Large intestine (tissue), 12 donors: ENCODE measurements around the gene VSIG10. TPM values are rescaled to one million over a fixed set of nuclear protein-coding genes. Genes with fewer than 3 reads are reported as not detected.

Source experiments
- DNase-seq, 2 donors: peaks; one replicate each; pipeline versions ENCODE4 v3.0.0 to v3.0.0-alpha.2; 2013
- H3K27ac ChIP-seq: one replicate; pipeline ENCODE4 v1.5.1; 2013; ENCODE audit warnings: low read length
- H3K27me3 ChIP-seq: 2 replicates; pipeline ENCODE4 v1.6.1; 2013; ENCODE audit warnings: low read length; ENCODE audit not compliant: control insufficient read depth, insufficient read depth
- H3K36me3 ChIP-seq: 2 replicates; pipeline ENCODE4 v1.6.1; 2013; ENCODE audit warnings: low read length; ENCODE audit not compliant: control insufficient read depth, insufficient read depth
- H3K4me1 ChIP-seq: one replicate; pipeline ENCODE4 v1.6.1; 2013; ENCODE audit warnings: low read length; ENCODE audit not compliant: control insufficient read depth, insufficient read depth
- H3K4me3 ChIP-seq: one replicate; pipeline ENCODE4 v1.5.1; 2013; ENCODE audit warnings: low read length
- H3K9me3 ChIP-seq: one replicate; pipeline ENCODE4 v1.6.1; 2013; ENCODE audit warnings: mild to moderate bottlenecking, low read depth, low read length, moderate library complexity; ENCODE audit not compliant: control insufficient read depth
- WGBS: methylation state at CpG from one replicate; pipeline ENCODE4 v1.1.5; 2013; ENCODE audit warnings: low lambda C conversion rate; ENCODE audit not compliant: insufficient coverage; 5-methylcytosine and 5-hydroxymethylcytosine counted together
- long read RNA-seq, 11 donors: transcript quantifications; one replicate each; lab custom pipeline, GENCODE V29; 2026
- polyA plus RNA-seq: library from polyadenylated mRNA; unstranded; fragments of 120-200 nt; gene quantifications from one replicate; pipeline ENCODE4 v1.2.1, GENCODE V29; 2013

The VSIG10 gene, protein sequence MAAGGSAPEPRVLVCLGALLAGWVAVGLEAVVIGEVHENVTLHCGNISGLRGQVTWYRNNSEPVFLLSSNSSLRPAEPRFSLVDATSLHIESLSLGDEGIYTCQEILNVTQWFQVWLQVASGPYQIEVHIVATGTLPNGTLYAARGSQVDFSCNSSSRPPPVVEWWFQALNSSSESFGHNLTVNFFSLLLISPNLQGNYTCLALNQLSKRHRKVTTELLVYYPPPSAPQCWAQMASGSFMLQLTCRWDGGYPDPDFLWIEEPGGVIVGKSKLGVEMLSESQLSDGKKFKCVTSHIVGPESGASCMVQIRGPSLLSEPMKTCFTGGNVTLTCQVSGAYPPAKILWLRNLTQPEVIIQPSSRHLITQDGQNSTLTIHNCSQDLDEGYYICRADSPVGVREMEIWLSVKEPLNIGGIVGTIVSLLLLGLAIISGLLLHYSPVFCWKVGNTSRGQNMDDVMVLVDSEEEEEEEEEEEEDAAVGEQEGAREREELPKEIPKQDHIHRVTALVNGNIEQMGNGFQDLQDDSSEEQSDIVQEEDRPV
- 19.6 TPM for polyA plus RNA-seq
- long read RNA-seq, donor 1, partial matches to known transcripts: 0 of 2 reads
- long read RNA-seq, donor 1, other reads (novel, unspliced or antisense): 0 of 2 reads
- long read RNA-seq, donor 2, partial matches to known transcripts: 73 of 956 reads
- long read RNA-seq, donor 2, other reads (novel, unspliced or antisense): 878 of 956 reads
- long read RNA-seq, donor 3: 0 reads
- long read RNA-seq, donor 4, partial matches to known transcripts: 0 of 2 reads
- long read RNA-seq, donor 4, other reads (novel, unspliced or antisense): 0 of 2 reads
- long read RNA-seq, donor 5, partial matches to known transcripts: 0 of 6 reads
- long read RNA-seq, donor 5, other reads (novel, unspliced or antisense): 0 of 6 reads
- long read RNA-seq, donor 6, partial matches to known transcripts: 30 of 633 reads
- long read RNA-seq, donor 6, other reads (novel, unspliced or antisense): 599 of 633 reads
- long read RNA-seq, donor 7: 0 reads
- long read RNA-seq, donor 8, partial matches to known transcripts: 695 of 748 reads
- long read RNA-seq, donor 8, other reads (novel, unspliced or antisense): 47 of 748 reads
- long read RNA-seq, donor 9, partial matches to known transcripts: 1,061 of 1,550 reads
- long read RNA-seq, donor 9, other reads (novel, unspliced or antisense): 486 of 1,550 reads
- long read RNA-seq, donor 10, partial matches to known transcripts: 0 of 4 reads
- long read RNA-seq, donor 10, other reads (novel, unspliced or antisense): 0 of 4 reads
- long read RNA-seq, donor 11, partial matches to known transcripts: 0 of 5 reads
- long read RNA-seq, donor 11, other reads (novel, unspliced or antisense): 0 of 5 reads

DNA sequence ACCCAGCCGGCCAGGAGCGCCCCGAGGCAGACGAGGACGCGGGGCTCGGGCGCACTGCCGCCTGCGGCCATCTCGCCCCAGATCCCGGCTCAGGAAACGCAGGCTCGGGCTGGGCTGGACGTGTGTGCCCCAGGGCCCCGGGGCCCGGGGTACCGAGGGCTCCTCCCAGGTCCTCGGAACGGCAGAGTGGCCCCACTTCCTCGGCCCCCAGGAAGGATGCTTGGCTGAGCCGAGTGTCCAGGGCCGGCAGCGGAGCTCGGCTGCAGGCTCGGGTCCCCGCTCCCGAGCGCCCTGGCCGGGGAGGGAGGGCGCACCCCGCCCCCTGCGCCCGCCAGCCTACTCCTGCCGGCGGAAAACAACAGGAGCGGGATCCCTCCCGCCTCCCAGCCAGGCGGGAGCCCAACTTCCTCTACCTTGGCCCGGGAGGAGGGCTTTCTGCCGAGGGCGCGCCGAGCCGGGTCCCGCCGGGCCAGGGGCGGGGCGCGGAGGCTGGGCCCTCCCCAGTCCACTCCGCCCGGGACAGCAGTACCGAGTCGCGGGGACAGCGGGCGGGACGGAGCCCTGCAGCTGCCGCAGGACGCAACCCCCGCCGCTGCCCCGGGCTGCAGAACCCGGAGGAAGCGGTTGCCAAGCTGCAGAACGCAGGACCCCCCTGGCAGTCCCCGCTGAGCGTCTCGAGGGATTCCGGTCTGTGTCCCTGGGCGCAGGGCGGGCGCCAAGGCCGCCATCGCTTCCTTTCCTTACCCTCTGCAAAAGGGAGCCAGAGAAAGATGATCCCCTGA, at the start of gene VSIG10:
TSS of gene VSIG10 (minus strand) at position 411 of the 782 bp plus-strand sequence. CDS start at position 71, 340 bp downstream.
- Histone ChIP-seq H3K4me3 (peak within 1 kb of the TSS; percentile 72), H3K27ac (peak within 1 kb of the TSS; percentile 76), H3K36me3 (no peaks in the 10 kb centered on the region), H3K27me3 (no peaks in the 10 kb centered on the region), H3K4me1 (peaks cover 9% of the 10 kb centered on the region), H3K9me3 (no peaks in the 10 kb centered on the region)
- WGBS: no CpG with 5 or more reads among the region's 75 CpGs
- peak; percentile 50 to 83 for DNase-seq

DNA sequence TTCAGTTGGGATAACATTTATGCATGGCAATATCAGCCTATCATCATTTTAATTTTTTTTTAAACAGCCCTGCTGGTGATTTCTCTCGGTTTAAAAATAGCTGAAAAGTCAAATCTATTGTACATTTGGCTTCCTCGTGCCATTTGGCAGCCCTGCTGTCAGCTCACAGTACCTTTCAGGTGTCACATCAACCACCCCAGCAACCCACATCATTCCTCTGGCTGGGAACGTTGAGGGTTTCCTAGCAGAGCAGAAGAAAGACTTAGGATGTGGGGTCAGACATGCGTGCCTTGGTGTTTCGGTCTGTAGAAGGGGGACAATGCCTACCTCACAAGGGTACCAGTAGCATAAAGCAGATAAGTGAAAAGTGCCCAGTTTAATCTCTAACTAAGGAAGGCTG, 47.9 kb upstream of the VSIG10 start:
- H3K9me3 ChIP-seq: no peaks in the 10 kb centered on the region
- H3K36me3 ChIP-seq: peaks cover 44% of the 10 kb centered on the region
- no CpG with 5 or more reads among the region's 5 CpGs for WGBS
- no peak overlapping the region for H3K4me3 ChIP-seq
- H3K27me3 ChIP-seq: no peaks in the 10 kb centered on the region
- no peaks in the 10 kb centered on the region for H3K4me1 ChIP-seq
- no peak overlapping the region for H3K27ac ChIP-seq
- no peak for DNase-seq

DNA sequence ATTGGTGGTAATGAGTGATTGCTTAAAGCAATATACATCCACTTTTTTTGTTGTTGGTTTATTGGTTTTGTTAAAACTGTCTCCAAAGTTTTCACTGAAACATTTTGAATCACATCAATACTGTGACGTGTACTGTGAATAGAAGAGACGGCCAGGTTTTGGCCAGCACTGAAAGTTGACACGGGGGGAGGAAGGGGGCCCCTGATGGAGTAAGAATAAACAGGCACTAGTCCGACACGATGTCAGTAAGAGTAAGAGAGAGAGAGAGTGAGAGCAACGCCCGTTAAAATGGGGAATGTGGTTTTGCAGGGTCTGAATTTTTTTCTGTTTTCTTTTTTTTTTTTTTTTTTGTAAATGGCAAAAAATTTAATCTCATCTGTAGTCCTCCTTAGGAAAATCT, 46.8 kb upstream of the VSIG10 start:
- no CpG with 5 or more reads among the region's 7 CpGs for WGBS
- Histone ChIP-seq H3K4me3 (no peak overlapping the region), H3K27me3 (no peaks in the 10 kb centered on the region), H3K9me3 (no peaks in the 10 kb centered on the region), H3K27ac (no peak overlapping the region), H3K36me3 (peaks cover 47% of the 10 kb centered on the region), H3K4me1 (no peaks in the 10 kb centered on the region)
- no peak for DNase-seq

DNA sequence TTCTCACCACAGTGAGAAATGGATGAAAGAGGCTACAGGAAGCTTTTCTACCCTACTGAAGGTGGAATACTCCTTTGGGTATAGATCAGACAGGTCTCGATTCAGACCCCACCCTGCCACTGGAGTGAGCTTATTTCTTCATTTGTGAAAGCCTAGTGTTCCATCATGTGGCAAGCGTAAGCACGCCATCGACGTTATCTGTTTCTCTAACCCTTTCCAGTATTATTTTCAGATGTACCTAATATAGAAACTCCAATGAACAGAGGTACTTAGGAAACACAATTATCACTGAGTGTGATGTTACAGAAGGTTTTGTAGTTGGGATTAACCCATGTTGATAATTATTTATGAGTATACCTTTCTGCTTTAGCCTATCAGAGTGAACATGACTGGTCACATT, 44.5 kb upstream of the VSIG10 start:
- 100% methylated on average over 1 of the region's 5 CpGs for WGBS
- Histone ChIP-seq H3K4me3 (no peak overlapping the region), H3K36me3 (peaks cover 64% of the 10 kb centered on the region), H3K9me3 (no peaks in the 10 kb centered on the region), H3K27me3 (no peaks in the 10 kb centered on the region), H3K4me1 (no peaks in the 10 kb centered on the region), H3K27ac (no peak overlapping the region)
- no peak for DNase-seq

DNA sequence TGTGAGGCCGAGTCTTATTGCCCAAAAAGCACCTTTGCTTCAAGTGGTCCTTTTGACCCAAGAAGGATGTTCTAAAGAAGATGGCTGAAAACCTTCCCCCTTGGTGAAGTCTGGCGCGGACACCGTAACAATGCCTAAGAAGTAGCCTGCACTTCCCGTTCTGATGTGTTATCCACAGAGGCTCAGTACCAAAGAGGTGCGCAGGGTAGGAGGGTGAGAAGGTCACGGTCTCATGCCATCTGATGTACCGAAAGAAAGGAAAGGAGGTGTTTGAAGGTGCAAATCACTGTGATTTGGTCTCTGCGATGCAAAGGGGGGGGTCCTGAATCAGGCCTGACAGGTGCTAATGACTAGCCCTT, 42.0 kb upstream of the VSIG10 start:
- Histone ChIP-seq H3K4me3 (no peak overlapping the region), H3K27me3 (no peaks in the 10 kb centered on the region), H3K9me3 (no peaks in the 10 kb centered on the region), H3K4me1 (no peaks in the 10 kb centered on the region), H3K36me3 (peaks cover 58% of the 10 kb centered on the region), H3K27ac (no peak overlapping the region)
- no peak for DNase-seq
- WGBS: no CpG with 5 or more reads among the region's 9 CpGs

DNA sequence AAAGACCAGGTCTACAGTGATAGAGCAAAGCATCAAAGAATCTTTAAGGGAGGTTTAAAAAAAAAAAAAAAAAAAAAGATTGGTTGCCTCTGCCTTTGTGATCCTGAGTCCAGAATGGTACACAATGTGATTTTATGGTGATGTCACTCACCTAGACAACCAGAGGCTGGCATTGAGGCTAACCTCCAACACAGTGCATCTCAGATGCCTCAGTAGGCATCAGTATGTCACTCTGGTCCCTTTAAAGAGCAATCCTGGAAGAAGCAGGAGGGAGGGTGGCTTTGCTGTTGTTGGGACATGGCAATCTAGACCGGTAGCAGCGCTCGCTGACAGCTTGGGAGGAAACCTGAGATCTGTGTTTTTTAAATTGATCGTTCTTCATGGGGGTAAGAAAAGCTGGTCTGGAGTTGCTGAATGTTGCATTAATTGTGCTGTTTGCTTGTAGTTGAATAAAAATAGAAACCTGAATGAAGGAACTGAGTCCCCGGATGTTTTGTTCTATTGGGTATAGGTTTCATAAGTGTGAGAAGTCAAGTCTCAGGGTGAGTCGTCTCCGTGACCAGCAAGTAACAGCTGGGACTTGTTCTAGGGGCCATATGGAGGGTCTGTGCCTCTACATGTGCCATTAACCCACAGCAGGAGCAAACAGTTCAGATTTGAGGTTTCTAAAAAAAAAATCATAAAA, 41.4 kb upstream of the VSIG10 start:
- H3K27me3 ChIP-seq: no peaks in the 10 kb centered on the region
- DNase-seq: no peak

DNA sequence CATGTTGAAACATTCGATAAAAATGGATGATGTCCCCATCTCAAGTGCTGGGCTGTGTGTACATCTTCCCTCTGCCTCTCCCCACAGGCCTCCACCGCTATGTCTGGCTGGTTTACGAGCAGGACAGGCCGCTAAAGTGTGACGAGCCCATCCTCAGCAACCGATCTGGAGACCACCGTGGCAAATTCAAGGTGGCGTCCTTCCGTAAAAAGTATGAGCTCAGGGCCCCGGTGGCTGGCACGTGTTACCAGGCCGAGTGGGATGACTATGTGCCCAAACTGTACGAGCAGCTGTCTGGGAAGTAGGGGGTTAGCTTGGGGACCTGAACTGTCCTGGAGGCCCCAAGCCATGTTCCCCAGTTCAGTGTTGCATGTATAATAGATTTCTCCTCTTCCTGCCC, 40.7 kb upstream of the VSIG10 start:
- H3K27ac ChIP-seq: no peak overlapping the region
- no peak for DNase-seq
- H3K36me3 ChIP-seq: peaks cover 65% of the 10 kb centered on the region
- WGBS: no CpG with 5 or more reads among the region's 13 CpGs
- H3K4me3 ChIP-seq: no peak overlapping the region
- H3K27me3 ChIP-seq: no peaks in the 10 kb centered on the region
- no peaks in the 10 kb centered on the region for H3K9me3 ChIP-seq
- no peaks in the 10 kb centered on the region for H3K4me1 ChIP-seq

More for the DNA sequence above, 41.4 kb upstream of the VSIG10 start:
- H3K4me1 ChIP-seq: no peaks in the 10 kb centered on the region
- H3K27ac ChIP-seq: no peak overlapping the region
- H3K4me3 ChIP-seq: no peak overlapping the region
- 100% methylated on average over 1 of the region's 7 CpGs for WGBS
- no peaks in the 10 kb centered on the region for H3K9me3 ChIP-seq
- H3K36me3 ChIP-seq: peaks cover 59% of the 10 kb centered on the region

DNA sequence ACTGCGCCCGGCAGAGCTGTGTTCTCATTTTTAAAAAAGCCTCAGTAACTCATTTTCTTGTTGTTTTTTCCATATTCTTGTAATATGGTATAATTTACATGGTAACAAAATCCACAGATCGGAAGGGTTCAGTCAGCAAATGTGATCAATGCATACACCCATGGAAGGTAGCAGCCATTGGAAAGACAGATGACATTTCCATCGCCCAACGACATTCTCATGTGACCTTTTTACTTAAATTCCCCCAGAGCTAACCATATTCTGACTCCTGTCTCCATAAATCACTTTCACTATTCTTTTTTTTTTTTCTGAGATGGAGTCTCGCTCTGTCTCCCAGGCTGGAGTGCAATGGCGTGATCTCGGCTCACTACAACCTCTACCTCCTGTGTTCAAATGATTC, 37.0 kb upstream of the VSIG10 start:
- H3K4me3 ChIP-seq: no peak overlapping the region
- H3K27me3 ChIP-seq: no peaks in the 10 kb centered on the region
- DNase-seq: no peak
- no peaks in the 10 kb centered on the region for H3K9me3 ChIP-seq
- 80% methylated on average over 1 of the region's 8 CpGs for WGBS
- H3K36me3 ChIP-seq: peaks cover 59% of the 10 kb centered on the region
- peaks cover 7% of the 10 kb centered on the region for H3K4me1 ChIP-seq
- H3K27ac ChIP-seq: no peak overlapping the region

DNA sequence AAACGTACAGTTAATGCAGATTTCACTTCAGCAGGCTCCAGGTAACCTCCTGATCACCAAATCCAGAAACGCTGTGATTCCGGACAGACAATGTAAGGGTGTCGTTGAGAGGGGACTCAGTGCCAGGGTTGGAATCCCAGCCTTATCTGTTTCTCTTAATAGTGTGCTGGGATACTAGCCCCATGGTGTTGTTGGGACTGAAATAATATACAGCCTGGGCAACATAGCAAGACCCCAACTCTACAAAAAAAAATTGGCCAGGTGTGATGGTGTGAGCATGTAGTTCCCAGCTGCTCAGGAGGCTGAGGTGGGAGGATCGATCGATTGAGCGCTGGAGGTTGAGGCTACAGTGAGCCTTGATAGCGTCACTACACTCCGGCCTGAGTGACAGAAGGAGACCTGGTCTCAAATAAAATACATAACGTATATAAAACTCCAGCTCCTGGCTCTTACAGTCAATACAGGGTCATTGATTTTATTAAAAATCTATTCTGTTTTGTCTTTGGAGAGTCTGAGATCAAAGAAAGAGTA, 33.4 kb upstream of the VSIG10 start:
- Histone ChIP-seq H3K4me3 (peak overlapping the region; percentile 79), H3K9me3 (no peaks in the 10 kb centered on the region), H3K27me3 (no peaks in the 10 kb centered on the region), H3K36me3 (peaks cover 34% of the 10 kb centered on the region), H3K4me1 (peaks cover 7% of the 10 kb centered on the region), H3K27ac (peak overlapping the region; percentile 82)
- no CpG with 5 or more reads among the region's 10 CpGs for WGBS
- DNase-seq: no peak
